A549 (cell line): Measurements from ENCODE around the gene HECTD2. TPM values are rescaled to one million over a fixed set of nuclear protein-coding genes. Genes with fewer than 3 reads are reported as not detected.
"Not testable (repeated sequence)": the region's sequence is repeated elsewhere in the genome, so short reads cannot be mapped to it uniquely, and the experiment has no call there.

Source experiments
- ATAC-seq, 2 experiments: fragments of 200-7000 bp in 1 of 2; fragments of >200 bp in 1 of 2; cut with Nextera tagmentation in 1 of 2; cut with Tn5 transposase in 1 of 2; 3 replicates each; pipeline versions ENCODE4 v1.8.0 to v1.9.1; 2018 to 2020; ENCODE audit warnings: mild to moderate bottlenecking in 1 of 2, moderate library complexity in 1 of 2
- CTCF ChIA-PET: fragments of 300-600 bp; sonication (Branson Sonifier 250); formaldehyde crosslinking; extraction: SDS; loops from one replicate; lab custom pipeline; 2021; ENCODE audit warnings: antibody characterized with exemption, inconsistent platforms; lab: Yijun Ruan, JAX
- POLR2A ChIA-PET: fragments of 350-600 bp; formaldehyde crosslinking; extraction: SDS; loops from one replicate; lab custom pipeline; 2021; ENCODE audit warnings: antibody characterized with exemption, inconsistent platforms; lab: Yijun Ruan, JAX
- DNase-seq, 2 experiments: peaks; one replicate each; pipeline versions ENCODE4 v3.0.0 to v3.0.0-alpha.2; 2011 to 2016; ENCODE audit warnings: low read depth in 1 of 2, low spot score in 1 of 2
- FAIRE-seq: peaks from 2 replicates; lab custom pipeline; 2011; peaks lifted over from hg19 to GRCh38; lab: Jason Lieb, UNC
- H3K27ac ChIP-seq, 2 experiments: fragments of >200 bp; sonication (Bioruptor Twin); formaldehyde crosslinking; 3 replicates each; pipeline ENCODE4 v1.5.1; 2016 to 2017
- H3K4me1 ChIP-seq: fragments of >200 bp; sonication (Bioruptor Twin); formaldehyde crosslinking; 3 replicates; pipeline ENCODE4 v1.6.1; 2016
- H3K4me2 ChIP-seq: fragments of >200 bp; sonication (Bioruptor Twin); formaldehyde crosslinking; 3 replicates; pipeline ENCODE4 v1.6.1; 2016
- H3K4me3 ChIP-seq: fragments of >200 bp; sonication (Bioruptor Twin); formaldehyde crosslinking; 3 replicates; pipeline ENCODE4 v1.5.1; 2016
- H3K9me3 ChIP-seq: fragments of >200 bp; sonication (Bioruptor Twin); formaldehyde crosslinking; 3 replicates; pipeline ENCODE4 v1.6.1; 2016
- CBX8 ChIP-seq: fragments of 200-600 bp; sonication (generic); IDR thresholded peaks from 2 replicates; pipeline ENCODE4 v1.6.1; 2016
- CEBPB ChIP-seq, 2 experiments: fragments of >200 bp in 1 of 2; sonication (Bioruptor Twin) in 1 of 2; formaldehyde crosslinking in 1 of 2; IDR thresholded peaks; 2 replicates each; pipeline ENCODE4 v1.6.1; 2012 to 2016
- CHD2 ChIP-seq: fragments of 150-350 bp; IDR thresholded peaks from 2 replicates; pipeline ENCODE4 v1.6.1; 2014; ENCODE audit warnings: low read length; ENCODE audit not compliant: partially characterized antibody
- EHMT2 ChIP-seq: fragments of 200-600 bp; sonication (generic); IDR thresholded peaks from 2 replicates; pipeline ENCODE4 v1.6.1; 2016; ENCODE audit warnings: antibody characterized with exemption, low read depth, mild to moderate bottlenecking, moderate library complexity
- FOSB ChIP-seq: fragments of 250-450 bp; sonication (Bioruptor Pico); IDR thresholded peaks from 2 replicates; pipeline ENCODE4 v1.5.0; 2020; ENCODE audit warnings: mild to moderate bottlenecking, moderate library complexity
- GATA3 ChIP-seq: IDR thresholded peaks from 2 replicates; pipeline ENCODE4 v1.6.1; 2012; ENCODE audit warnings: borderline replicate concordance
- HEYL ChIP-seq: fragments of 250-450 bp; sonication (Bioruptor Pico); IDR thresholded peaks from 2 replicates; pipeline ENCODE4 v1.8.0; 2021; ENCODE audit warnings: mild to moderate bottlenecking, moderate library complexity
- HOXB5 ChIP-seq: fragments of 250-450 bp; sonication (Bioruptor Pico); IDR thresholded peaks from 2 replicates; pipeline ENCODE4 v1.5.0; 2020; ENCODE audit warnings: mild to moderate bottlenecking, moderate library complexity
- JUN ChIP-seq, 2 experiments: fragments of >200 bp; sonication (Bioruptor Twin); formaldehyde crosslinking; IDR thresholded peaks; 2 replicates in 1 of 2; 3 replicates in 1 of 2; pipeline ENCODE4 v1.6.1; 2016 to 2017
- KDM1A ChIP-seq: fragments of 200-600 bp; sonication (generic); IDR thresholded peaks from 2 replicates; pipeline ENCODE4 v1.6.1; 2016; ENCODE audit warnings: low read depth, mild to moderate bottlenecking
- KDM5A ChIP-seq: fragments of 200-600 bp; sonication (generic); IDR thresholded peaks from 2 replicates; pipeline ENCODE4 v1.6.1; 2016; ENCODE audit warnings: antibody characterized with exemption, mild to moderate bottlenecking
- MYC ChIP-seq: IDR thresholded peaks from 2 replicates; pipeline ENCODE4 v1.6.1; 2012; ENCODE audit warnings: mild to moderate bottlenecking, inconsistent platforms, low read length, improper control_type of control experiment, borderline replicate concordance
- NFE2L2 ChIP-seq: fragments of 150-350 bp; conservative IDR thresholded peaks from 2 replicates; pipeline ENCODE4 v1.6.1; 2014; ENCODE audit warnings: low read length
- NPAS2 ChIP-seq: fragments of 250-450 bp; sonication (Bioruptor Pico); IDR thresholded peaks from 2 replicates; pipeline ENCODE4 v1.8.0; 2022; ENCODE audit warnings: mild to moderate bottlenecking, moderate library complexity, borderline replicate concordance
- PHF8 ChIP-seq: fragments of 200-600 bp; sonication (generic); IDR thresholded peaks from 2 replicates; pipeline ENCODE4 v1.6.1; 2016; ENCODE audit warnings: low read depth, mild to moderate bottlenecking, antibody characterized with exemption, moderate library complexity, borderline replicate concordance
- POLR2A ChIP-seq: IDR thresholded peaks from 2 replicates; pipeline ENCODE4 v1.6.1; 2012; ENCODE audit warnings: mild to moderate bottlenecking, low read length
- POLR2AphosphoS2 ChIP-seq: conservative IDR thresholded peaks from 2 replicates; pipeline ENCODE4 v1.6.1; 2012; ENCODE audit warnings: low read length, improper control_type of control experiment, inconsistent platforms
- RFX5 ChIP-seq: fragments of 450-650 bp; IDR thresholded peaks from 2 replicates; pipeline ENCODE4 v1.7.1; 2014; ENCODE audit warnings: antibody characterized with exemption, mild to moderate bottlenecking, moderate library complexity
- SREBF2 ChIP-seq: fragments of 450-650 bp; IDR thresholded peaks from 2 replicates; pipeline ENCODE4 v1.6.1; 2014; ENCODE audit warnings: mild to moderate bottlenecking, moderate library complexity
- ZC3H11A ChIP-seq: fragments of 450-650 bp; IDR thresholded peaks from 2 replicates; pipeline ENCODE4 v1.6.1; 2014; ENCODE audit warnings: antibody characterized with exemption, mild to moderate bottlenecking
- ZFP36 ChIP-seq: fragments of 450-650 bp; IDR thresholded peaks from 2 replicates; pipeline ENCODE4 v1.6.1; 2014; ENCODE audit warnings: borderline replicate concordance; ENCODE audit not compliant: partially characterized antibody
- WGBS: methylation state at CpG from one replicate; pipeline ENCODE4 v1.1.6; 2017; ENCODE audit errors: missing lambda C conversion rate; 5-methylcytosine and 5-hydroxymethylcytosine counted together
- polyA plus RNA-seq, 4 experiments: library from polyadenylated mRNA; depleted of rRNA in 3 of 4; stranded (reverse); fragments of >200 nt; fragmentation: RNase III in 1 of 4; extraction: RNeasy Plus Mini Kit Qiagen cat#74134 plus additional on column Dnase treatment in 1 of 4; gene quantifications; 2 replicates in 3 of 4; 3 replicates in 1 of 4; pipeline ENCODE4 v1.2.3, GENCODE V29; 2011 to 2017
- TF ChIP-seq, protein P1 (sequence below): IDR thresholded peaks from 2 replicates; pipeline ENCODE4 v1.6.1; 2012; ENCODE audit warnings: low read depth, borderline replicate concordance
- TF ChIP-seq, protein P2 (sequence below): fragments of >200 bp; sonication (Bioruptor Twin); formaldehyde crosslinking; IDR thresholded peaks from 3 replicates; pipeline ENCODE4 v1.6.1; 2016

HECTD2 gene
- polyA plus RNA-seq, 2 of the 4 experiments (the other 2 are of a cell fraction) = 4.1 to 13.9 TPM

DNA sequence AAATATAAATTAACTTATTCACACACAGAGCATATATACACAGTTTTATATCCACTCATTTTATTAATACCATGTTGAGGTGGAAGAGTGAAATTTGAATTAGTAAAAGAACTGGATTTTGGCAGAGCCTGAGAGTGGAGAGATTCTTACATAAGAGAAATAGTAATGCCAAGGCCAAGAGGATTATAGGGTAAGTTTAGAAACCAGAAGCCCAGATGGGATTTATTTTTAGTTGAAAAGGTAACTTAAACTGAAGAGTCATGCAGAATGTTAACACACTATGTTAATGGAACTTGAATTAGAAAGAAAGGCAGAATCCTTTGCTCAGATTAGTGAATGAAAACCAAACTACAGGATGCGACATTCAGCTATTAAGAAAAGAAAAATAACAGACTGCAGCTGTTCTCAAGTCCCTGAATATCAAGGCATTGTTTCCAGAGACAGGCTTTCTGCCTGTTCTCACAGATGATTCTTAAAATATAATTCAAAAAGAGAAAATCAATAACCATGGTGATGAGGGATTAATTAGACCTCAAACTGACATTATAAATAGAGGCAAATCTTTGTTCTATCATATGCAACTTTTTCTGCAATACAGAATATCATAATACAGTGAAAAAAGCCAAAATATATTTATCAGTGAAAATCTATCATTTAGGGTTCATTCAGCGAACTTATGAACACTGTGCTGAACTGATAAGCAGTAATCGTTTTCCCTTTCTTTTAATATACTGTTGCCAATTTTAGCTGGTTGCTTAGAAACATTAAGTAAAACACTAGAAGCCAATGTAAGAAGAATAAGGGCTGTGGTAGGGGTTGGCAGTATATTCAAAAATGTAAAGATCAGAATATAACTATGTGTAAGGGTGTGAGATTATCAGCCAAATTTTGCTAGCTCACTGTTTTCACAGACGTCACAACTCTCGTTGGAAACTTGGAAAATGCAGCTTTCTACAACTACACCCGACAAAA, 34.4 kb downstream of the HECTD2 start (continued):
- TF ChIP-seq FOSB (CRISPR knock-in tag) (no peak), CBX8 (no peak), PHF8 (no peak)
- TF ChIP-seq, protein P1, sequence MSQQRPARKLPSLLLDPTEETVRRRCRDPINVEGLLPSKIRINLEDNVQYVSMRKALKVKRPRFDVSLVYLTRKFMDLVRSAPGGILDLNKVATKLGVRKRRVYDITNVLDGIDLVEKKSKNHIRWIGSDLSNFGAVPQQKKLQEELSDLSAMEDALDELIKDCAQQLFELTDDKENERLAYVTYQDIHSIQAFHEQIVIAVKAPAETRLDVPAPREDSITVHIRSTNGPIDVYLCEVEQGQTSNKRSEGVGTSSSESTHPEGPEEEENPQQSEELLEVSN = no peak

DNA sequence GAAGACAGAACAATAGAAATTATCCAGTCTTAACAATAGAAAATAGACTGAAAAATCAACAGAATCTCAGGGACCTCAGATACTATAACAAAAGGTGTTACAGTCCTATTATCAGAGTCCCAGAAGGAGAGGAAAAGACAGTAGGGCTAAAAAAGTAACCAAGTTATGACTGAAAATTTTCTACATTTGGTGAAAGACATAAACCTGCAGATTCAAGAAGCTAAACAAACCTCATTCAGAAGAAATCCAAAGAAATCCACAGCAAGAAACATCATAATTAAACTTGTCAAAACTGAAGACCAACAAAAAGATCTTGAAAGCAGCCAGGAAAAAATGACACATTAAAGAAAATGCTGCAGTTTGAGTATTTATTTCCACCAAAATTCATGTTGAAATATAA, 41.9 kb downstream of the HECTD2 start:
- H3K4me2 ChIP-seq = no peak overlapping the region
- peaks cover 38% of the 10 kb centered on the region for H3K9me3 ChIP-seq
- ChIA-PET CTCF (no interaction called here), POLR2A (no interaction called here)
- H3K4me1 ChIP-seq = no peaks in the 10 kb centered on the region
- DNase-seq (no peak), FAIRE-seq (no peak)
- no peak overlapping the region for H3K4me3 ChIP-seq
- H3K27ac ChIP-seq = no peak overlapping the region
- TF ChIP-seq CHD2 (no peak), KDM1A (no peak), HEYL (CRISPR knock-in tag) (no peak), POLR2AphosphoS2 (no peak), NFE2L2 (no peak), SREBF2 (no peak), POLR2A (no peak), HOXB5 (no peak), NPAS2 (CRISPR knock-in tag) (no peak), CEBPB (IDR thresholded peaks at IDR 0.05) (no peak), RFX5 (no peak), EHMT2 (no peak), KDM5A (no peak), JUN (IDR thresholded peaks at IDR 0.05) (no peak), MYC (no peak), GATA3 (no peak), ZFP36 (no peak), ZC3H11A (no peak)
- TF ChIP-seq, protein P2, sequence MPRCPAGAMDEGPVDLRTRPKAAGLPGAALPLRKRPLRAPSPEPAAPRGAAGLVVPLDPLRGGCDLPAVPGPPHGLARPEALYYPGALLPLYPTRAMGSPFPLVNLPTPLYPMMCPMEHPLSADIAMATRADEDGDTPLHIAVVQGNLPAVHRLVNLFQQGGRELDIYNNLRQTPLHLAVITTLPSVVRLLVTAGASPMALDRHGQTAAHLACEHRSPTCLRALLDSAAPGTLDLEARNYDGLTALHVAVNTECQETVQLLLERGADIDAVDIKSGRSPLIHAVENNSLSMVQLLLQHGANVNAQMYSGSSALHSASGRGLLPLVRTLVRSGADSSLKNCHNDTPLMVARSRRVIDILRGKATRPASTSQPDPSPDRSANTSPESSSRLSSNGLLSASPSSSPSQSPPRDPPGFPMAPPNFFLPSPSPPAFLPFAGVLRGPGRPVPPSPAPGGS = no peak
- TF ChIP-seq, all 56 proteins: peak for 0
- ATAC-seq = no peak

DNA sequence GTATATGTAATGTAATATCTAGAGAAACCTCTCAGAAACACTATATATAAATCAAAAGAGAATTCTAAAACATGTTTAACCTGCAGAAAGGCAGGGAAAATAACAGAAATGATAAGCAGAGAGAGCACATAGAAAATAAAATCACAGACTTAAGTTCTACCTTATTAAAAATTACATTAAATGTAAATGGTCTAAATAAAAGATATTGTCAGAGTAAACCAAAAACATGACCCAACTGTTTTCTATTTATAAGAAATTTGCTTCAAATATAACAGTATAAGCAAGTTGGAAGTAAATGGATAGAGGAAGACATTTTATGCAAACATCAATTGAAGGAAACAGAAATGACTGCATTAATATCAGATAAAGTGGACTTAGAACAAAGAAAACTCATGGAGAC, 43.4 kb downstream of the HECTD2 start:
- H3K4me2 ChIP-seq = no peak overlapping the region
- TF ChIP-seq EHMT2 (no peak), CHD2 (no peak), JUN (IDR thresholded peaks at IDR 0.05) (no peak), CEBPB (IDR thresholded peaks at IDR 0.05) (no peak)
- CTCF ChIA-PET = no interaction called here
- H3K4me3 ChIP-seq = no peak overlapping the region
- peaks cover 38% of the 10 kb centered on the region for H3K9me3 ChIP-seq
- no peaks in the 10 kb centered on the region for H3K4me1 ChIP-seq
- no peak for ATAC-seq
- no peak for DNase-seq
- no peak overlapping the region for H3K27ac ChIP-seq
- POLR2A ChIA-PET = no interaction called here
- no peak for FAIRE-seq

GRCh38 chr10:91455135-91455534, 45.0 kb downstream of the HECTD2 start:
- ATAC-seq, H3K4me2 ChIP-seq, DNase-seq, CTCF ChIA-PET, FAIRE-seq, H3K27ac ChIP-seq, H3K4me1 ChIP-seq, H3K4me3 ChIP-seq, POLR2A ChIA-PET: not testable (repeated sequence)
- peaks cover 33% of the 10 kb centered on the region for H3K9me3 ChIP-seq
- 92% methylated on average over 1 of the region's 1 CpG for WGBS
